ENCODE results near the gene C1S. TPM values are rescaled to one million over a fixed set of nuclear protein-coding genes. Genes with fewer than 3 reads are reported as not detected.

C1S gene
- total and polyA plus RNA-seq, 9 of the 15 experiments (the other 6 are each of a cell fraction or from before 2014, with no cell fraction given): 0.08 to 0.84 (median 0.27) TPM

DNA sequence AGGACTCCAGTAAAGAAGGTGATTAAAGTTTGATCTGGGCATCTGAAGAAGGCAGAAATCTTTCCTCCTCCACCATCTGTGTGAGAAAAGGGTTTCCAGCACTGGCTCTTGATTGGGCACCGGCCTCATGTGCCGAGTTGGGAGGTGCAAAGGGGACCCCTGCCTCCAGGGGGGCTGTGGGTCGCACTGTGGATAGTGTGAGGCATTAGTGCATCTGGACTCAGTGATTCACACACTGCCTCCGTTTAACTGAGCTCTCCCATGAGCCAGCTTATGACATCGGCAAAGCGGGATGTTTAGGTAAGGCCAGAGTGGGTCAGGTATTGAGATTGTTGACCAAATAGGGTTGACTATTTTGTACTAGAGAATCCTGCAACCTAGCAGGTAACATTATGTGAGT lies 8.9 kb downstream of the C1S start (continued):
- TF ChIP-seq, protein P1, sequence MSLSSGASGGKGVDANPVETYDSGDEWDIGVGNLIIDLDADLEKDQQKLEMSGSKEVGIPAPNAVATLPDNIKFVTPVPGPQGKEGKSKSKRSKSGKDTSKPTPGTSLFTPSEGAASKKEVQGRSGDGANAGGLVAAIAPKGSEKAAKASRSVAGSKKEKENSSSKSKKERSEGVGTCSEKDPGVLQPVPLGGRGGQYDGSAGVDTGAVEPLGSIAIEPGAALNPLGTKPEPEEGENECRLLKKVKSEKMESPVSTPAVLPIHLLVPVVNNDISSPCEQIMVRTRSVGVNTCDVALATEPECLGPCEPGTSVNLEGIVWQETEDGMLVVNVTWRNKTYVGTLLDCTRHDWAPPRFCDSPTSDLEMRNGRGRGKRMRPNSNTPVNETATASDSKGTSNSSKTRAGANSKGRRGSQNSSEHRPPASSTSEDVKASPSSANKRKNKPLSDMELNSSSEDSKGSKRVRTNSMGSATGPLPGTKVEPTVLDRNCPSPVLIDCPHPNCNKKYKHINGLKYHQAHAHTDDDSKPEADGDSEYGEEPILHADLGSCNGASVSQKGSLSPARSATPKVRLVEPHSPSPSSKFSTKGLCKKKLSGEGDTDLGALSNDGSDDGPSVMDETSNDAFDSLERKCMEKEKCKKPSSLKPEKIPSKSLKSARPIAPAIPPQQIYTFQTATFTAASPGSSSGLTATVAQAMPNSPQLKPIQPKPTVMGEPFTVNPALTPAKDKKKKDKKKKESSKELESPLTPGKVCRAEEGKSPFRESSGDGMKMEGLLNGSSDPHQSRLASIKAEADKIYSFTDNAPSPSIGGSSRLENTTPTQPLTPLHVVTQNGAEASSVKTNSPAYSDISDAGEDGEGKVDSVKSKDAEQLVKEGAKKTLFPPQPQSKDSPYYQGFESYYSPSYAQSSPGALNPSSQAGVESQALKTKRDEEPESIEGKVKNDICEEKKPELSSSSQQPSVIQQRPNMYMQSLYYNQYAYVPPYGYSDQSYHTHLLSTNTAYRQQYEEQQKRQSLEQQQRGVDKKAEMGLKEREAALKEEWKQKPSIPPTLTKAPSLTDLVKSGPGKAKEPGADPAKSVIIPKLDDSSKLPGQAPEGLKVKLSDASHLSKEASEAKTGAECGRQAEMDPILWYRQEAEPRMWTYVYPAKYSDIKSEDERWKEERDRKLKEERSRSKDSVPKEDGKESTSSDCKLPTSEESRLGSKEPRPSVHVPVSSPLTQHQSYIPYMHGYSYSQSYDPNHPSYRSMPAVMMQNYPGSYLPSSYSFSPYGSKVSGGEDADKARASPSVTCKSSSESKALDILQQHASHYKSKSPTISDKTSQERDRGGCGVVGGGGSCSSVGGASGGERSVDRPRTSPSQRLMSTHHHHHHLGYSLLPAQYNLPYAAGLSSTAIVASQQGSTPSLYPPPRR (CRISPR knock-in tag; IDR thresholded peaks at IDR 0.05; ENCODE audit: borderline replicate concordance): no peak
- TF ChIP-seq POLR3G (IDR thresholded peaks at IDR 0.05; ENCODE audit: extremely low read depth, insufficient read length, insufficient replicate concordance) (no peak), NCOA2 (IDR thresholded peaks at IDR 0.05; ENCODE audit: partially characterized antibody in 2 of 2) (no peak), ZNF384 (IDR thresholded peaks at IDR 0.05; ENCODE audit: low read depth, low read length) (no peak), NFIC (IDR thresholded peaks at IDR 0.05) (no peak), CHCHD3 (CRISPR knock-in tag; IDR thresholded peaks at IDR 0.05) (no peak)
- TF ChIP-seq, protein P2, sequence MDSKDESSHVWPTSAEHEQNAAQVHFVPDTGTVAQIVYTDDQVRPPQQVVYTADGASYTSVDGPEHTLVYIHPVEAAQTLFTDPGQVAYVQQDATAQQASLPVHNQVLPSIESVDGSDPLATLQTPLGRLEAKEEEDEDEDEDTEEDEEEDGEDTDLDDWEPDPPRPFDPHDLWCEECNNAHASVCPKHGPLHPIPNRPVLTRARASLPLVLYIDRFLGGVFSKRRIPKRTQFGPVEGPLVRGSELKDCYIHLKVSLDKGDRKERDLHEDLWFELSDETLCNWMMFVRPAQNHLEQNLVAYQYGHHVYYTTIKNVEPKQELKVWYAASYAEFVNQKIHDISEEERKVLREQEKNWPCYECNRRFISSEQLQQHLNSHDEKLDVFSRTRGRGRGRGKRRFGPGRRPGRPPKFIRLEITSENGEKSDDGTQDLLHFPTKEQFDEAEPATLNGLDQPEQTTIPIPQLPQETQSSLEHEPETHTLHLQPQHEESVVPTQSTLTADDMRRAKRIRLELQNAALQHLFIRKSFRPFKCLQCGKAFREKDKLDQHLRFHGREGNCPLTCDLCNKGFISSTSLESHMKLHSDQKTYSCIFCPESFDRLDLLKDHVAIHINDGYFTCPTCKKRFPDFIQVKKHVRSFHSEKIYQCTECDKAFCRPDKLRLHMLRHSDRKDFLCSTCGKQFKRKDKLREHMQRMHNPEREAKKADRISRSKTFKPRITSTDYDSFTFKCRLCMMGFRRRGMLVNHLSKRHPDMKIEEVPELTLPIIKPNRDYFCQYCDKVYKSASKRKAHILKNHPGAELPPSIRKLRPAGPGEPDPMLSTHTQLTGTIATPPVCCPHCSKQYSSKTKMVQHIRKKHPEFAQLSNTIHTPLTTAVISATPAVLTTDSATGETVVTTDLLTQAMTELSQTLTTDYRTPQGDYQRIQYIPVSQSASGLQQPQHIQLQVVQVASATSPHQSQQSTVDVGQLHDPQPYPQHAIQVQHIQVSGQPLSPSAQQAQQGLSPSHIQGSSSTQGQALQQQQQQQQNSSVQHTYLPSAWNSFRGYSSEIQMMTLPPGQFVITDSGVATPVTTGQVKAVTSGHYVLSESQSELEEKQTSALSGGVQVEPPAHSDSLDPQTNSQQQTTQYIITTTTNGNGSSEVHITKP (IDR thresholded peaks at IDR 0.05; ENCODE audit: partially characterized antibody): no peak
- TF ChIP-seq, protein P3, sequence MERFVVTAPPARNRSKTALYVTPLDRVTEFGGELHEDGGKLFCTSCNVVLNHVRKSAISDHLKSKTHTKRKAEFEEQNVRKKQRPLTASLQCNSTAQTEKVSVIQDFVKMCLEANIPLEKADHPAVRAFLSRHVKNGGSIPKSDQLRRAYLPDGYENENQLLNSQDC (CRISPR knock-in tag; IDR thresholded peaks at IDR 0.05): no peak

Measured in K562 (cell line).